Upper lobe of left lung (tissue), 6 donors: ENCODE data around the gene CFAP45. TPM values are rescaled to one million over a fixed set of nuclear protein-coding genes. Genes with fewer than 3 reads are reported as not detected.
A peak's percentile ranks its signal among the peaks of the same experiment; 100 is the strongest.

Source experiments
- ATAC-seq, 2 donors: fragments of 200-7000 bp; cut with Tn5 transposase; one replicate each; pipeline ENCODE4 v1.9.1; 2022; ENCODE audit warnings: mild to moderate bottlenecking in 2 of 2, moderate library complexity in 2 of 2; ENCODE audit not compliant: low FRiP score in 2 of 2
- DNase-seq, 2 donors: peaks; one replicate each; pipeline ENCODE4 v3.0.0-alpha.2; 2019 to 2020
- H3K27ac ChIP-seq, 4 donors: fragments of 200-600 bp; sonication (generic); one replicate each; pipeline ENCODE4 v1.5.1; 2016 to 2019
- H3K27me3 ChIP-seq, 4 donors: fragments of 200-600 bp; sonication (generic); one replicate each; pipeline ENCODE4 v1.5.1; 2017 to 2019
- H3K36me3 ChIP-seq, 4 donors: fragments of 200-600 bp; sonication (generic); one replicate each; pipeline ENCODE4 v1.5.1; 2016 to 2019
- H3K4me1 ChIP-seq, 4 donors: fragments of 200-600 bp; sonication (generic); one replicate each; pipeline ENCODE4 v1.5.1; 2018 to 2019
- H3K4me3 ChIP-seq, 4 donors: fragments of 200-600 bp; sonication (generic); one replicate each; pipeline ENCODE4 v1.5.1; 2017 to 2019; ENCODE audit warnings: mild to moderate bottlenecking in 2 of 4, moderate library complexity in 1 of 4
- H3K9me3 ChIP-seq, 4 donors: fragments of 200-600 bp; sonication (generic); one replicate each; pipeline ENCODE4 v1.5.1; 2018 to 2019
- CTCF ChIP-seq, 6 experiments: fragments of 450-650 bp in 4 of 6; fragments of 200-600 bp in 2 of 6; sonication (generic) in 2 of 6; IDR thresholded peaks; one replicate each; pipeline ENCODE4 v1.5.1; 2016 to 2019; ENCODE audit warnings: antibody characterized with exemption in 6 of 6
- EP300 ChIP-seq, 4 donors: sonication (generic); formaldehyde crosslinking; IDR thresholded peaks; one replicate each; pipeline ENCODE4 v1.5.1; 2017; ENCODE audit warnings: antibody characterized with exemption in 4 of 4, control low read depth in 2 of 4
- POLR2A ChIP-seq, 4 donors: fragments of 450-650 bp; IDR thresholded peaks; one replicate each; pipeline ENCODE4 v1.5.1; 2016 to 2017; ENCODE audit warnings: antibody characterized with exemption in 4 of 4, mild to moderate bottlenecking in 2 of 4
- POLR2AphosphoS5 ChIP-seq, 2 donors: sonication (generic); formaldehyde crosslinking; IDR thresholded peaks; one replicate each; pipeline ENCODE4 v1.5.1; 2017; ENCODE audit warnings: antibody characterized with exemption in 2 of 2
- WGBS, 2 donors: methylation state at CpG; one replicate each; pipeline ENCODE4 v1.1.5; 2017 to 2018; 5-methylcytosine and 5-hydroxymethylcytosine counted together
- total RNA-seq, 6 donors: library from RNA; depleted of rRNA in 4 of 6; stranded (reverse); fragments of >200 nt in 4 of 6; gene quantifications; one replicate each; pipeline versions ENCODE4 v1.1.0 to v1.2.1, GENCODE V29; 2016 to 2021
- donor health status: DM: no; HTN: no; CAD: no; lungs with moderate emphysema.
- donor health status: DM: no; HTN: yes; CAD: no; lungs with severe emphysema.

Gene CFAP45
- total RNA-seq, 6 donors from 2014 or later = 1.2 to 34.6 (median 9.0) TPM

- no peak for DNase-seq
- Histone ChIP-seq H3K9me3 (no peaks in the 10 kb centered on the region), H3K4me3 (no peak overlapping the region), H3K4me1 (peaks cover 13 to 29% (median 24%) of the 10 kb centered on the region in 4 donors), H3K27ac (peak overlapping the region; percentile 70 to 81 (median 76)), H3K27me3 (no peaks in the 10 kb centered on the region), H3K36me3 (no peaks in the 10 kb centered on the region)
- WGBS, 2 donors = 79 to 80% methylated on average over 8 of the region's 8 CpGs
- no peak for ATAC-seq
- TF ChIP-seq POLR2A (IDR thresholded peaks at IDR 0.05) (no peak), CTCF (IDR thresholded peaks at IDR 0.05) (no peak), EP300 (IDR thresholded peaks at IDR 0.05) (no peak), POLR2AphosphoS5 (IDR thresholded peaks at IDR 0.05) (no peak)
Observed at GRCh38 chr1:159890390-159890789, 9.6 kb downstream of the CFAP45 start.

- no peaks in the 10 kb centered on the region for H3K27me3 ChIP-seq
- peak overlapping the region; percentile 70 to 81 (median 76) for H3K27ac ChIP-seq
- no peaks in the 10 kb centered on the region for H3K36me3 ChIP-seq
- TF ChIP-seq CTCF (IDR thresholded peaks at IDR 0.05) = no peak
- TF ChIP-seq POLR2AphosphoS5 (IDR thresholded peaks at IDR 0.05) = peak in 1 of 2 donors; percentile 38
- peak in 1 of 4 donors; percentile 51 for TF ChIP-seq POLR2A (IDR thresholded peaks at IDR 0.05)
- peak in 1 of 4 donors; percentile 21 for TF ChIP-seq EP300 (IDR thresholded peaks at IDR 0.05)
- H3K4me1 ChIP-seq = peaks cover 13 to 29% (median 24%) of the 10 kb centered on the region in 4 donors
- H3K9me3 ChIP-seq = no peaks in the 10 kb centered on the region
- peak; percentile 83 to 92 for ATAC-seq
- peak in 1 of 2 donors; percentile 46 for DNase-seq
- WGBS, 2 donors = 10 to 16% methylated on average over 2 of the region's 2 CpGs
- H3K4me3 ChIP-seq = no peak overlapping the region
Observed at GRCh38 chr1:159889821-159890252, 10.1 kb downstream of the CFAP45 start.

- no peak overlapping the region for H3K4me3 ChIP-seq
- H3K4me1 ChIP-seq = peaks cover 13 to 29% (median 24%) of the 10 kb centered on the region in 4 donors
- DNase-seq (no peak), ATAC-seq (no peak)
- H3K27ac ChIP-seq = peak overlapping the region; percentile 70 to 81 (median 76)
- TF ChIP-seq POLR2A (IDR thresholded peaks at IDR 0.05) = no peak
- no peak for TF ChIP-seq CTCF (IDR thresholded peaks at IDR 0.05)
- TF ChIP-seq EP300 (IDR thresholded peaks at IDR 0.05) = no peak
- TF ChIP-seq POLR2AphosphoS5 (IDR thresholded peaks at IDR 0.05) = no peak
- no peaks in the 10 kb centered on the region for H3K27me3 ChIP-seq
- H3K36me3 ChIP-seq = no peaks in the 10 kb centered on the region
- no peaks in the 10 kb centered on the region for H3K9me3 ChIP-seq
- WGBS, 2 donors = 86 to 98% methylated on average over 4 of the region's 4 CpGs
Observed at GRCh38 chr1:159889202-159889601, 10.8 kb downstream of the CFAP45 start.

- no peak for ATAC-seq
Observed at GRCh38 chr1:159884296-159884695, 15.7 kb downstream of the CFAP45 start.

More at GRCh38 chr1:159884296-159884695, 15.7 kb downstream of the CFAP45 start:
- Histone ChIP-seq H3K4me3 (no peak overlapping the region), H3K9me3 (no peaks in the 10 kb centered on the region), H3K36me3 (no peaks in the 10 kb centered on the region), H3K4me1 (peaks cover 5 to 16% (median 15%) of the 10 kb centered on the region in 4 donors), H3K27me3 (no peaks in the 10 kb centered on the region), H3K27ac (no peak overlapping the region)
- TF ChIP-seq CTCF (IDR thresholded peaks at IDR 0.05) = no peak
- no peak for TF ChIP-seq POLR2AphosphoS5 (IDR thresholded peaks at IDR 0.05)
- TF ChIP-seq POLR2A (IDR thresholded peaks at IDR 0.05) = no peak
- WGBS, 2 donors = 80 to 87% methylated on average over 8 of the region's 8 CpGs
- no peak for DNase-seq
